ENCODE results near the gene FARP1. TPM values are rescaled to one million over a fixed set of nuclear protein-coding genes. Genes with fewer than 3 reads are reported as not detected.
A peak's percentile ranks its signal among the peaks of the same experiment; 100 is the strongest.

The FARP1 gene
- total RNA-seq, 1 donor from 2014 or later: 14.9 TPM

- peak; percentile 69 to 76 for DNase-seq (ENCODE audit: low read depth in 2 of 2)
Observed at GRCh38 chr13:98173431-98174152, 30.7 kb downstream of the FARP1 start.

GRCh38 chr13:98174307-98174706, 31.4 kb downstream of the FARP1 start:
- DNase-seq (ENCODE audit: low read depth in 2 of 2): no peak

GRCh38 chr13:98175043-98175442, 32.1 kb downstream of the FARP1 start:
- DNase-seq (ENCODE audit: low read depth in 2 of 2): no peak

GRCh38 chr13:98175823-98176222, 32.9 kb downstream of the FARP1 start:
- DNase-seq (ENCODE audit: low read depth in 2 of 2): no peak

GRCh38 chr13:98176777-98177608, 34.1 kb downstream of the FARP1 start, which contains the start of gene RNF113B:
Gene RNF113B, minus strand, starts transcription at chr13:98177269. Its CDS starts 33 bp downstream, at chr13:98177236.
- DNase-seq (ENCODE audit: low read depth in 2 of 2): no peak

- DNase-seq (ENCODE audit: low read depth in 2 of 2): no peak
Observed at GRCh38 chr13:98180092-98180491, 37.2 kb downstream of the FARP1 start.

GRCh38 chr13:98181111-98181815, 38.4 kb downstream of the FARP1 start:
- DNase-seq (ENCODE audit: low read depth in 2 of 2): peak in 1 of 2 donors; percentile 11

- DNase-seq (ENCODE audit: low read depth in 2 of 2): no peak
Observed at GRCh38 chr13:98182153-98182552, 39.3 kb downstream of the FARP1 start.

GRCh38 chr13:98182589-98182988, 39.7 kb downstream of the FARP1 start:
- no peak for DNase-seq (ENCODE audit: low read depth in 2 of 2)

- DNase-seq (ENCODE audit: low read depth in 2 of 2): peak; percentile 9 to 84
Observed at GRCh38 chr13:98184792-98185191, 41.9 kb downstream of the FARP1 start.

- no peak for DNase-seq (ENCODE audit: low read depth in 2 of 2)
Observed at GRCh38 chr13:98187155-98187964, 44.5 kb downstream of the FARP1 start.

- no peak for DNase-seq (ENCODE audit: low read depth in 2 of 2)
Observed at GRCh38 chr13:98187965-98188261, 45.0 kb downstream of the FARP1 start.

GRCh38 chr13:98188544-98189166, 45.8 kb downstream of the FARP1 start:
- DNase-seq (ENCODE audit: low read depth in 2 of 2): no peak

GRCh38 chr13:98189841-98190505, 47.1 kb downstream of the FARP1 start:
- peak; percentile 23 to 37 for DNase-seq (ENCODE audit: low read depth in 2 of 2)

GRCh38 chr13:98190889-98191444, 48.1 kb downstream of the FARP1 start:
- no peak for DNase-seq (ENCODE audit: low read depth in 2 of 2)

- no peak for DNase-seq (ENCODE audit: low read depth in 2 of 2)
Observed at GRCh38 chr13:98192008-98192407, 49.1 kb downstream of the FARP1 start.

- DNase-seq (ENCODE audit: low read depth in 2 of 2): no peak
Observed at GRCh38 chr13:98195054-98195791, 52.3 kb downstream of the FARP1 start.

- DNase-seq (ENCODE audit: low read depth in 2 of 2): no peak
Observed at GRCh38 chr13:98198683-98199082, 55.8 kb downstream of the FARP1 start.

GRCh38 chr13:98199480-98199879, 56.6 kb downstream of the FARP1 start:
- DNase-seq (ENCODE audit: low read depth in 2 of 2): no peak
